Medulla oblongata (tissue), 1 donor: ENCODE measurements around the gene NADSYN1.
"Not testable (repeated sequence)": the region's sequence is repeated elsewhere in the genome, so short reads cannot be mapped to it uniquely, and the experiment has no call there.

Experiments
- DNase-seq: peaks from one replicate; pipeline ENCODE4 v3.0.0-alpha.2; 2015; ENCODE audit errors: extremely low spot score

NADSYN1 gene

GRCh38 chr11:71526796-71527575, 74.0 kb downstream of the NADSYN1 start, which contains the start of gene KRTAP5-7:
Gene KRTAP5-7, plus strand, starts transcription at chr11:71527267. Its CDS starts 34 bp downstream, at chr11:71527301.
- not testable (repeated sequence) for DNase-seq

DNA sequence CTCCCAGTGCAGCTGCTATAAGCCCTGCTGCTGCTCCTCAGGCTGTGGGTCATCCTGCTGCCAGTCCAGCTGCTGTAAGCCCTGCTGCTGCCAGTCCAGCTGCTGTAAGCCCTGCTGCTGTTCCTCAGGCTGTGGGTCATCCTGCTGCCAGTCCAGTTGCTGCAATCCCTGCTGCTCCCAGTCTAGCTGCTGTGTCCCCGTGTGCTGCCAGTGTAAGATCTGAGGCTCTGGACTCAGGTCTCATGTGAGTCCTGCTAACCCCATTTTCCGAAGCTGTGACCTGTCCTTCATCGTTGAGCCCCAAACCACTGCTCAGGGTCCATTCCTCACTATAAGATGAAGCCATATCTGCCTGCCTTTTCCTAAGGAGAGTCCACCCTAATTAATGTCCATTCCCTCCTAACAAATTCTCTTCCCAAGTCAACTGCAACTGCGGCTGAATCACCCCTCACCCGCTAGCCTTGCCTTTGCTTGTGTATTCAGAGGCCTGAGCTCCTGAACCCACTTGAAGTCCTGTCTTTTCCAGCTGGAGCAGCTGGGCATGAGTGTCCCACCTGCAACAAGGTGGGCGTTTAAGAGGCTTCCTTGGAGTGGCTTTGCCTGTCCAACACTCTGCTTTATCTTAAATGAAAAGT, 74.7 kb downstream of the NADSYN1 start:
- DNase-seq: no peak

DNA sequence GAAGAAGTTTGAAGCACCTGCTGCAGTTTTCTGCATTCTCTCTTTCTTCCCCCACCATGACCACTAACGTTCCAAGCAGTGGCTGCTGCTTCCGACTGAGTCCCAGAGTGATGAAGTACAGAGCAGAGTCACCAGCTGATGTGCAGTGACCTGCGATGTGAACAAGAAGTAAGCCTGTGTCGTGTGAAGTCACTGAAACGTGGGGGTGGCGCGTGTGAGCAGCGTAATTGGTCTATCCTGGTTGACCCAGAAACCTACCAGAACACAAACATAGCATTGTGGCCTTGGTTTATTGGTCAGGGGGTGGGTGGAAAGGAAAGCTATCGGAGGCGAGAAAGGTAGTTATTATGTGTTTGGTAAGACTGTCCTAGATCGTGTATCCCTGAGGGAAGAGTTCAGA, 77.6 kb downstream of the NADSYN1 start:
- DNase-seq: no peak

DNA sequence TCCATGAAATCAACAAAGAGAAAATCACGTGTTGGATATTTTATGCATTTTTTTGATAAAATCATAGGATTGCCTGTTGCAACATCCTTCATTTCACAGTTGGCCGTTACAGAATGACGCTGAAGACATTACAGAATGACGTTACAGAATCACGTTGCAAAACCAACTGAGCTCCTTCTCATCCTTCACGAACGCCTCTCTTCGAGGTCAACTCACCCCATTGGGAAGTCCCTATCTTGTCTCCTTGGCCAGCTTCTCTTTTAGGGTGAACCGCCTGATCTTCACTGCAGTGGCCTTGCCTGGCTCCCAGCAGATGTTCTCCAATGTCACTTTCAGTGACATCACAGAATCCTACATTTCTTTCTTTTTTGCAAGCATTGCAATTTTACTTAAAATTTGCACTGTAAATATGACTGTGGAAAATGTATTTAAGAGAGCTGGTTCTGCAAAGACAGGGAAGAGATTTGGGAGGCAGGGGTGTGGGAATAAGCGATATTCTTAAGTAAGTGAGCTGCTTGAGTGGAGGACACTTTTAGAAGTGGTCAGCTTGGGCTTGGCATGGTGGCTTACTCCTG, 79.1 kb downstream of the NADSYN1 start:
- DNase-seq: no peak

DNA sequence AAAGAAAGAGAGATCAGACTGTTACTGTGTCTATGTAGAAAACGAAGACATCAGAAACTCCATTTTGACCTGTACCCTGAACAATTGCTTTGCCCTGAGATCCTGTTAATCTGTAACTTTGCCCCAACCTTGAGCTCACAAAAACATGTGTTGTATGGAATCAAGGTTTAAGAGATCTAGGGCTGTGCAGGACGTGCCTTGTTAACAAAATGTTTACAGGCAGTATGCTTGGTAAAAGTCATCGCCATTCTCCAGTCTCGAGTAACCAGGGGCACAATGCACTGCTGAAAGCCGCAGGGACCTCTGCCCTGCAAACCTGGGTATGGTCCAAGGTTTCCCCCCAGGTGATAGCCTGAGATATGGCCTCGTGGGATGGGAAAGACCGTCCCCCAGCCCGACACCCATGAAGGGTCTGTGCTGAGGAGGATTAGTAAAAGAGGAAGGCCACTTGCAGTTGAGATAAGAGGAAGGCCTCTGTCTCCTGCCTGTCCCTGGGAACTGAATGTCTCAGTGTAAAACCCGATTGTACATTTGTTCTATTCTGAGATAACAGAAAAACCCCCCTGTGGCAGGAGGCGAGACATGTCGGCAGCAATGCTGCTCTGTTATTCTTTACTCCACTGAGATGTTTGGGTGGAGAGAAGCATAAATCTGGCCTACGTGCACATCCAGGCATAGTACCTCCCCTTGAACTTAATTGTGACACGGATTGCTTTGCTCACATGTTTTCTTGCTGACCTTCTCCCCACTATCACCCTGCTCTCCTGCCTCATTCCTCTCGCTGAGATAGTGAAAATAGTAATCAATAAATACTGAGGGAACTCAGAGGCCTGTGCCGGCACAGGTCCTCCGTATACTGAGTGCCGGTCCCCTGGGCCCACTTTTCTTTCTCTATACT, 82.0 kb downstream of the NADSYN1 start:
- not testable (repeated sequence) for DNase-seq

- no peak for DNase-seq
These were observed 82.8 kb downstream of the NADSYN1 start for GRCh38 chr11:71535825-71536224.

- no peak for DNase-seq
These were observed 84.5 kb downstream of the NADSYN1 start for GRCh38 chr11:71537537-71537936.

GRCh38 chr11:71537977-71538665, 85.1 kb downstream of the NADSYN1 start, which contains the start of gene KRTAP5-8:
Gene KRTAP5-8, plus strand, starts transcription at chr11:71538025. Its CDS starts 31 bp downstream, at chr11:71538056.
- DNase-seq: not testable (repeated sequence)

- no peak for DNase-seq
These were observed 85.6 kb downstream of the NADSYN1 start for GRCh38 chr11:71538666-71538990.

DNA sequence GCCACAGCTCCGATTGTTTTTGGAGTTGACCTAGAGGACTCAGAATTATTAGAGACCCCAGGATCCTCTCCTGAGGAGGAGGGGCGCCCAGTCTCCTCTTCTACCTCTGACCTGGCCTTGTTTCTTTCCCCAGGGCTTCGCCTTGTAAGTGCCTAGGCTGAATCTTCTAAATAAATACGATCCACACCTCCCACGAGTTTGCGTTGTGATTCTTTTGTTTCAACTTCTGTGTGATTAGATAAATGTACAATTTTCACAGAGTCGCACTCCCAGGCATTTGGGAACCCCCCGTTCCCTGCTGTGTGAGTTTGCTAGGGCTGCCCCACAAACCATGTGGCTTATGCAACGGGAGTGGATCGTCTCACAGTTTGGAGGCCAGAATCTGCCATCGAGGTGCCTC, 86.0 kb downstream of the NADSYN1 start:
- DNase-seq: no peak

GRCh38 chr11:71539971-71540370, 87.0 kb downstream of the NADSYN1 start:
- DNase-seq: not testable (repeated sequence)

- not testable (repeated sequence) for DNase-seq
These were observed 87.7 kb downstream of the NADSYN1 start for GRCh38 chr11:71540521-71541304.

DNA sequence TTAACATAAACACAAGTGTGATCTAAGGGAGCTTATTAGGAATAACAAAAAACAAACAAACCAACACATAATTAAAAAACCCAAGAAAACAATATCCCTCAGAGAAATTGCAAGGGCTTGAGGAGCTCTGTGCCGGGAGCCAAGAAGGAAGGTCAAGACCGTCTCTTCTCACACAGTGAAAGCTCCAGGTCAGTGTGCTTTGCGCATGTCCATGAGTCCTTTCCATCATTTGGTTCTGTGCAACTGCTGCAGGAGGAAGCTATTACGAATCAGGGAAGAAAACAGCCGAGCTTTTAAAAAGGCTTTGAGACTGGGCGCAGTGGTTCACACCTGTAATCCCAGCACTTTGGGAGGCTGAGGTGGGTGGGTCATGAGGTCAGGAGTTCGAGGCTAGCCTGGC, 89.4 kb downstream of the NADSYN1 start:
- no peak for DNase-seq

- no peak for DNase-seq
These were observed 90.1 kb downstream of the NADSYN1 start for GRCh38 chr11:71542879-71543777.

DNA sequence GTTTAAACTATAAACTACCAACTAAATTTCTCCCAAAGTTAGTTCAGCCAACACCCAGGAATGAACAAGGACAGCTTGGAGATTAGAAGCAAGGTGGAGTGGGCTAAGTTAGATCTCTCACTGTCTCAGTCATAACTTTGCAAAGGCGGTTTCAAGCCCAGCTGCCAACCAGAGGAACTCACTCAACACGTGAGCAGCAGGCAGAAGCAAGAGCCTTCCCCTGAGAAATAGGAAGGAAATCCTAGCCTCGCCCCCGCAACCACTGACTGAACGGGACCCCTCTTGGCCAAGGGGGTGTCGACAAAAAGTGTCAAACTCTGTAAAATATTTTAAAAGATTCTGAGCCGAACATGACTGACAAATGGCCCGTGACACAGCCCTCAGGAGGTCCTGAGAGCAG, 90.9 kb downstream of the NADSYN1 start:
- no peak for DNase-seq

DNA sequence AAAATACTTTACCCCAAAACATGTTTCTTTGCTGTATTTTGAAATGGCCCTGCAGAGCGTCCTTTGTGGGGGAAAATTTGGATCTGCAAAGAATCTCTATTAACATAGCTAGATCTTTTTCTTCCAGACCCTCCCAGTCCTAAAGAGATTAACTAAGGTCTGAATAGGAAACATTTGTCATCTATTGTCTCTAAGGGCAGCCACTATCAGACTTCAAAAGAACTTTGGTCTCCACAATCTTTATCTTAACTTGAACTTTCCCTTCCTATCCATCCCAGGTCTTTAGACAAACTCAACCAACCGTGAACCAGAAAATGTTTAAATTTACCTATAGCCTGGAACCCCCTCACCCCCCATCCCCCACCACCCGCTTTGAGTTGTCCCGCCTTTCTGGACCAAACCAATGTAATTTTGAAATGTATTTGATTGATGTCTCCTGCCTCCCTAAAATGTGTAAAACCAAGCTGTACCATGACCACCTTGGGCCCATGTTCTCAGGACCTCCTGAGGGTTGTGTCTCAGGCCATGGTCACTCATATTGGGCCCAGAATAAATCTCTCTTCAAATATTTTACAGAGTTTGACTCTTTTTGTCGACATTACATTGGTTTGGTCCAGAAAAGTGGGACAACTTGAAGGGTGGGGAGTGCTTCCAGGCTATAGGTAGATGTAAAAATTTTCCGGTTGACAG, 91.7 kb downstream of the NADSYN1 start:
- no peak for DNase-seq

DNA sequence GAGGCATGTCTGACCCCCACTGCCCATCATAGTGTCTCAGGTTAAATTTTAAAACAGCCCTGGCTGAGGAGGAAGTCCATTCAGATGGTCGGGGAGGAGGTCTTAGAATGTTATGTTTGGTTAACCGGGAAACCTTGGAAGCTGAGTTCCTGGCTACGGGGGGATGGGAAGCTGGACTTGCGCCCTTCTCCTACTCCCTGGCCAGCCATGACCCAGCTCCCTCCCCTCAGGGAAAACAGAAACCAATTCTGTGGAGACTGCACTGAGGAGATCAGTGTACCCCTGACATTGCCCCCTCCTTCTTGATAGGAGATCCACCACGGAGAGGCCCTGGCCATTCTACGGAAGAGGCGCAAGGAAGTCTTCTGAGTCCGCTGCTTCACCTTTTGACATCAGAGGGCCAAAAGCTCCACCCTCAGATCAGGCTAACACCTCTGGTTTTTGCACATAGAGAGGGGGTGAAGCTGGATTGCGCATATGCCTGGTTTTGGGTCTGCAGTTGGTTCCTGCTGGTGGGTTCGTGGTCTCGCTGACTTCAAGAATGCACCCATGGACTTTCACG, 92.5 kb downstream of the NADSYN1 start:
- no peak for DNase-seq

DNA sequence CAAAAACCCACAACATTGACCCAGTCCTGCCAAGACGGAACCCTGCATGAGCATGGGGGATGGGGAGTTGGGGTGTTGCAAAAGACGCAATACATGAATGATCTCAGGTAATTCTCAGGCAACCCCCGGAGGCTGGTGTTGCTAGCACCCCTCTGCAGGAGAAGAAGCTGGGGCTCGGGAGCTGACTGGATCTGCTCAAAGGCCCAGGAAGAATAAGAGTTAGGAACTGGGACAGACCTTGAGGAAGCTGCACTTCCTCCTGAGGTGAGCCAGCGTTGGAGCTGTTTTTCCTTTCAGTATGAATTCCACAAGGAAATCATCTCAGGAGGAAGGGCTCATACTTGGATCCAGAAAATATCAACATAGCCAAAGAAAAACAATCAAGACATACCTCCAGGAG, 95.1 kb downstream of the NADSYN1 start, which contains the start of gene KRTAP5-9:
Gene KRTAP5-9, plus strand, starts transcription at position 301 of the 400 bp plus-strand sequence. CDS start 238 bp downstream, outside the sequence.
- DNase-seq: no peak
